Stimulated activated CD4-positive, alpha-beta T cell treated with anti-CD3 and anti-CD28 coated beads, TNF-alpha, amount 100 ng/mL, for 48 hours (primary cell): ENCODE measurements around the gene SCFD1.
A peak's percentile ranks its signal among the peaks of the same experiment; 100 is the strongest.
"Not testable (repeated sequence)": the region's sequence is repeated elsewhere in the genome, so short reads cannot be mapped to it uniquely, and the experiment has no call there.

Experiments used
- DNase-seq, 3 donors: peaks; one replicate each; pipeline ENCODE4 v3.0.0-alpha.2; 2020; ENCODE audit warnings: low read depth in 3 of 3

The SCFD1 gene

GRCh38 chr14:30621940-30622830, at the start of gene SCFD1:
SCFD1 (plus strand) TSS chr14:30622319; CDS start chr14:30622339, 20 bp downstream.
- peak; percentile 80 to 93 (median 89) for DNase-seq

- DNase-seq: no peak
These were observed 49.3 kb upstream of the SCFD1 start for GRCh38 chr14:30572771-30573170.

DNA sequence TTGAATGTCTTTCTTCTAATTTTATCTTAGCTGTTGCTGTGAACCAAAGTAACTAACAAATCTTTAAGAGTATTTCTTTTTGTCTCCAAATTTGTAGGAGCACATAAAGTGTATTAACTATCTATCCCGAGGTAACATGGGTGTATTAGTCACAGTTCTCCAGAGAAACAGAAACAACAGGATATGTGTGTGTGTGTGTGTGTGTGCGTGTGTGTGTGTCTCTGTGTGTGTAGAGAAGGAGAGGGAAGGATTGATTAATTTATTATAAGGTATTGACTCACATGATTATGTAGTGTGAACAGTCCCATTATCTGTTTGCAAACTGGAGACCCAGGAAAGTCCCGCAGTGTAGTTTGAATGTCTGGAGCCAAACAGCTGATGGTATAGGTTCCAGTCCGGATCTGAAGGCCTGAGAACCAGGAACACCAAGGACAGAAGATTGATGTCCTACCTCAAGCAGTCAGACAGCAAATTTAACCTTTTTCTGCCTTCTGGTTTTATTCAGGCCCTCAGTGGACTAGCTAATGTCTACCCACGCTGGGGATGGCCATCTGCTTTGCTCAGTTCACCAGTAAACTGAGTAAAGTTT, 48.8 kb upstream of the SCFD1 start:
- no peak for DNase-seq

DNA sequence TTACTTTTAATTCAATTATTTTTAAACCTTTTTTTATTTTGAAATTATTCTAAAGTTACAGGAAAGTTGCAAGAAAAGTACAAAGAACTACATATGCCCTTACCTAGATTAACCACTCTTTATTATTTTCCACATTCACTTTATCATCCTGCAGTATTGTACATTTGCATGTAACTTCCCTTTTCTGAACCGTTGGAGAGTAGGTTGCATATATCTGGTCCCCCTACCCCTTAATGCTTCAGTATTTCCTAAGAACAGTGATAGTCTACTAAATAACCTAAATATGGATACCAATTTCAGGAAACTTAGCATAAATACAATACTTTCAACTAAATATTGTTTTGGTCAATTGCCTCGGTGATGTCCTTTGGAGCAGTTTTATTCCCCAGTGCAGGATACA, 48.2 kb upstream of the SCFD1 start:
- DNase-seq: no peak

GRCh38 chr14:30574777-30575176, 47.3 kb upstream of the SCFD1 start:
- not testable (repeated sequence) for DNase-seq

DNA sequence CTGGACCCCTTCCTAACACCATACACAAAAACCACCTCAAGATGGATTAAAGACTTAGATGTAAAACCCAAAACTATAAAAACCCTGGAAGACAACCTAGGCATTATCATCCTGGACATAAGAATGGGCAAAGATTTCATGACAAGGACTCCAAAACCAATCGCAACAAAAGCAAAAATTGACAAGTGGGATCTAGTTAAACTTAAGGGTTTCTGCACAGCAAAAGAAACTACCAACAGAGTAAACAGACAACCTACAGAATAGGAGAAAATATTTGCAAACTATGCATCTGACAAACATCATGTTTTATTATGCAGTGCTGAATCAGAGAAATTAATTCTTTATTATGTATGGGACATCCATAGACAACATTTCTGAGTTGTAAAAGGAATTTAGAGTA, 45.8 kb upstream of the SCFD1 start:
- DNase-seq: not testable (repeated sequence)

- DNase-seq: no peak
These were observed 41.4 kb upstream of the SCFD1 start for GRCh38 chr14:30580616-30581282.

DNA sequence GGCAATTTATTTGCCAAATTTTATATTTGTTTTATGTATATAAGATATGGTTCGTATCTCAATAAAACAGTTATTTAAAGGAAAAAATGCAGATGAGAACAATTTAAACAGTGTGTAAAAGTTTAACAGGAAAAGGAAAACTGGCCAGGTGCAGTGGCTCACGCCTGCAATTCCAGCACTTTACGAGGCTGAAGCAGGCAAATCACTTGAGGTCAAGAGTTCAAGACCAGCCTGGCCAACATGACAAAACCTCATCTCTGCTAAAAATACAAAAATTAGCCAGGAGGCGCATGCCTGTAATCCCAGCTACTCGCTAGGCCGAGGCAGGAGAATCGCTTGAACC, 40.9 kb upstream of the SCFD1 start:
- DNase-seq: no peak

GRCh38 chr14:30582376-30582775, 39.7 kb upstream of the SCFD1 start:
- DNase-seq: no peak

DNA sequence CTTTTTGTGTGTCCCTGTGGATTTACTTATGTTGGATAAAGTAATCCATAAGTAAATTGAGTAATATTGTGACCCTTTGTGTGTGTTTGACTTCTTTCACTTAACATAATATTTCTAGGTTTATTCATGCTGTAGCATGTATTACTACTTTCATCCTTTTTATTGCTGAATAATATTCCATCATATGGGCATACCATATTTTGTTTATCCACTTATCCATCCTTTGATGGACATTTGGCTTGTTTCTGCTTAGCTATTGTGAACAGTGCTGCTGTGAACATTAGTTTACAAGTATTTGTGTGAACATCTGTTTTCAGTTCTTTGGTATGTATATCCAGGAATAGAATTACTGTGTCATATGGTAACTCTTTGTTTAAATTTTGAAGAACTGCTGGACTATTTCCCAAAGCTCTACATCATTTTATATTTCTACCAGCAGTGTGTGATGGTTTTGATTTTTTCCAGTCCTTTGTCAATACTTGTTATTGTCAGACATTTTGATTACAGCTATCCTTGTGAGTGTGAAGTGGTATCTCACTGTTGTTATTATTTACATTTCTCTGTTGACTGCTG, 38.0 kb upstream of the SCFD1 start:
- DNase-seq: no peak

GRCh38 chr14:30585204-30585603, 36.9 kb upstream of the SCFD1 start:
- no peak for DNase-seq

DNA sequence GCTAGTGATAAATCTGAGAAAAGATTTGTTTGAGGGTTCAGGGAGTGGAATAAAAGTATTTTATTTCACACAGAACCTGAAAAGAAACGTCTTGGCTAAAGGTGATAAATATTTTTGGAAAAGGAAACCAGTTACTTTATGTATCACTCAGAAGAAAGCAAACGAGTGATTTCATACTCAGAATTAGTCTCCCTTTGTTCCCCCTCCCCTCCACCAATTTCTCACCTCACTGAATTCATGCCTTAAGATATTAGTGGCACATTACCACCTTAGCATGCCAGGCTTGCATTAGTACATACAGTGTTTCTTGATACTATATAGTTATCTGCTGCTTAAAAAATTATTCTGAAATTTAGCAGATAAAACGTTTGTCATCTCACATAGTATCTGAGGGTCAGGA, 35.0 kb upstream of the SCFD1 start:
- DNase-seq: no peak

DNA sequence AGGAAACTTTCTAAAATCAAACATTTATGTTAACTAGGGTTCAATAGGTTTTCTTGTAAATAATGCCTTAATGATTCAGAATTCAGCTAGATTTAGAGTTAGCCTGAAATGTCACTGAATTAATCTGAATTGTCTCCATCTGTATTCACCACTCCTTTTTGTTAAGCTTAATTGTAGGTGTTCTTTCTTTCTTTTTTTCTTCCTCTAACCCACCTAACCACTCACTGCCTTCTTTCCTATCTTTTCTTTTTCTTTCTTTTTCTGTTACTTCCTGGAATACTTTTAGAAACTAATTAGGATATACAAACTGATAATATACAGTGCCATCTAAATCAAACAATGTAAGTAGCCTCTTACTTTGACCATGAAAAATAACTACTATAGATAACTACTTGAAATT, 33.2 kb upstream of the SCFD1 start:
- DNase-seq: no peak

DNA sequence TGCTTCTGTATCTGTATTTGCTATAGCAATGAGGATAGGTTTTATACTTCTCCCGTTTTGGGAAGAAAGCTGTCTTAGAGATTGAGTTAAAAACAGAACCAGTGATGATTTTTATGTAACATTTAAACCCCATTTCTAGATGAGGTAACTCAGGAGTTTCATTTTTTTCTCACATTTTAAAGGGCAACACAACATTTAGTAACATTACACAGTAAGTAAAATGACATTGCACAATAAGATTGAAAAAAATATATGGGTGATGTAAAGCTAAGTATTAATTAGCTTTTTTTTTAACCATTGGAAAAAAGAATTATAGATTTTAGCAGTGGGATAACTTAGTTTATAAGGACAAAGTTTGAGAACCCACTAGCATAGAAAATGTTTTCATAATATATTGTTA, 25.2 kb upstream of the SCFD1 start:
- no peak for DNase-seq

DNA sequence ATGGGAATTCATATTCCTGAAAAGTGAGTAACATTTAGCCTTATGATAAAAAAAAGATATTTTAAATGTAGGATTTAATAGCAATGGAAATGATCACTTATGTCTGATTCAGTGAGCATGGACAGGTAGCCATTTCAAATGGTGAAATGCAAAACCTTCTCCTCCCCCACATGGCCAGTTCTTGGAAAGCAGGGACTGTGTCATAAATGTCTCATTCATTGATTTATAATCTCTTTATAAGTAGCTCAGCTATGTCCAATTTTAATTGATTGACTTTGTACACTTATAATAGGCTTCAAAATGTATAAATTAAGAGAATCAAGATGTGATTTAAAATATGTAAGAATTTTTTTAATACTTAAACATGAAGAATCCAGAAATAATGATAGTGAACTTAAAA, 24.6 kb upstream of the SCFD1 start:
- DNase-seq: no peak

- no peak for DNase-seq
These were observed 20.9 kb upstream of the SCFD1 start for GRCh38 chr14:30600922-30601918.

DNA sequence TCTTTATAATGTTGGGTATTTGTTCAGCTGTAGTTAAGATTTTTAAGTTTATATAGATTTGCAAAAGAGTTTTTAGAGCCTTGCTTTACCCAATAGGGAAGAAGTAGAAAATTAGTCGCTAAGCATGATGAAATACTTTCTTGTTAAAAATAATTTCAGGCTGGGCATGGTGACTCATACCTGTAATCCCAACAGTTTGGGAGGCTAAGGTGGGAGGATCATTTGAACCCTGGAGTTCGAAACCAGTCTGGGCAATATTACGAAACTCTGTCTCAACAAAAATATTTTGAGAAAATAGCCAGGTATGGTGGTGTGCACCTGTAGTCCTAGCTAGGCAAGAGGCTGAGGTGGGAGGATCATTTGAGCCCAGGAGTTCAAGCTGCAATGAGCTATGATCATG, 18.7 kb upstream of the SCFD1 start:
- no peak for DNase-seq

DNA sequence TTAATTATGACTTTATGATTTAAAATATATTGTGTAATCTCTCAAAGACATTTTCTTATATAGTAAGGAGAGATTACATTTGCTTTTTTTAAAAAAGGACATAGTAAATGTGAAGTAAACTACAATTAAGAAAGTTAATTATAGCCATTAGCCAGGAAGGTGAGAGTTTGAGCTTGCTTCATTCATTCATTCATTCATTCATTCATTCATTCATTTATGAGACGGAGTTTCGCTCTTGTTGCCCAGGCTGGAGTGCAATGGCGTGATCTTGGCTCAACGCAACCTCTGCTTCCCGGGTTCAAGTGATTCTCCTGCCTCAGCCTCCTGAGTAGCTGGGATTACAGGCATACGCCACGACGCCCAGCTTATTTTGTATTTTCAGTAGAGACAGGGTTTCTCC, 17.4 kb upstream of the SCFD1 start:
- not testable (repeated sequence) for DNase-seq

DNA sequence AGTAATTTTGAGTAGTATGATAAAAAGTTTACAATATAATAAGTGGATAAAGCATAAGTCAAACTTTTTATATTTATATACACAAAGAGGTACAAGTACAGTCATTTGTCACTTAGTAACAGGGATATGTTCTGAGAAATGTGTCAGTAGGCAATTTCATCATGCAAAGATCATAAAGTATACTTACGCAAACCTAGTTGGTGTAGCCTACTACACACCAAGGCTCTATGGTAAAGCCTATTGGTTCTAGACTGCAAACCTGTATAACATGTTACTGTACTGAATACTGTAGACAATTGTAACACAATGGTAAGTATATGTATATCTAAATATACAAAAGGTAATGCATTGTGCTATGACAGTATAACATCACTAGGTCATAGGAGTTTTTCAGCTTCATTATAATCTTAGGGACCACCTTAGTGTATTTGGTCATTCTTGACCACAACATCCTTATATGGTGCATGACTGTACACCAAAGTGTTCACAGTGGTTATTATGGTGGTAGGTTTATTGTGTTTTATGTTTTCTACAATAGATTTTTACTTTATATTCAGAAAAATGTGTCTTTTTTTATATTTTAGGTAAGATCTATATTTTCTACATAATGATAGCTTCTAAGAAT, 14.9 kb upstream of the SCFD1 start:
- no peak for DNase-seq

DNA sequence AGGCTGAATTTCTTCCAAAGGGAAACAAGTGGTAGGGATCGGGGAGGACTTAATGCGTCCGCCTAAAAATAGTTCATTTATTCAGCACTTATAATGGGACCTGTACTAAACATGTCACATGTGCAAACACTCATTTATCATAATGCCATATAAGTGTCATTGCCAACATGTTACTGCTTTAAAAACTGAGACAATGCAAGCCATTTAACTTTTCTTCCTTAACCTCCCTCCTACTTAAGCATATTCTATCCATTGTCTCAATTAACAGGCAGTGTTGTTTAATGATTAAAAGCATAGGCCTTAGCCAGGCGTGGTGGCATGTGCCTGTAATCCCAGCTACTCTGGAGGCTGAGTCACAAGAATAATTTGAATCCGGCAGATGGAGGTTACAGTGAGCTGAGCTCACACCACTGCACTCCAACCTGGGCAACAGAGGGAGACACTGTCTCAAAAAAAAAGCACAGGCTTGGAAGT, 13.5 kb upstream of the SCFD1 start:
- no peak for DNase-seq
